B cell (primary cell): ENCODE measurements around the gene COL6A5. TPM values are rescaled to one million over a fixed set of nuclear protein-coding genes. Genes with fewer than 3 reads are reported as not detected.

Source experiments
- ATAC-seq: fragments of 200-7000 bp; cut with Tn5 transposase; one replicate; pipeline ENCODE4 v1.10.0; 2021; ENCODE audit warnings: low read depth, mild to moderate bottlenecking, moderate number of reproducible peaks, moderate library complexity
- CTCF ChIA-PET: fragments of 350-600 bp; sonication (Branson Sonifier 250); formaldehyde crosslinking; loops from one replicate; lab custom pipeline; 2021; ENCODE audit warnings: antibody characterized with exemption, inconsistent platforms; lab: Charles Lee
- POLR2A ChIA-PET: fragments of 350-600 bp; sonication (Branson Sonifier 250); formaldehyde crosslinking; loops from one replicate; lab custom pipeline; 2021; ENCODE audit warnings: antibody characterized with exemption; lab: Charles Lee
- DNase-seq: peaks from one replicate; pipeline ENCODE4 v3.0.0; 2013
- H2AFZ ChIP-seq: 2 replicates; pipeline ENCODE4 v1.6.1; 2012; ENCODE audit warnings: mild to moderate bottlenecking, low read depth, low read length; ENCODE audit not compliant: insufficient read depth, poor library complexity, severe bottlenecking
- H3K27ac ChIP-seq, 2 donors: 1 replicate in 1 of 2; 2 replicates in 1 of 2; pipeline ENCODE4 v1.5.1; 2012 to 2013; ENCODE audit warnings: low read length in 2 of 2, mild to moderate bottlenecking in 2 of 2, moderate library complexity in 1 of 2
- H3K27me3 ChIP-seq, 4 experiments: fragments of 200-600 bp in 1 of 4; sonication (generic) in 1 of 4; replicated peaks in 1 of 4; 1 replicate in 2 of 4; 2 replicates in 2 of 4; pipeline versions ENCODE4 v1.6.1 to v1.7.0; 2013 to 2016; ENCODE audit warnings: low read length in 3 of 4, mild to moderate bottlenecking in 2 of 4, mixed read lengths in 1 of 4, moderate library complexity in 1 of 4; ENCODE audit not compliant: insufficient read depth in 4 of 4, control insufficient read depth in 3 of 4; ENCODE audit errors: control extremely low read depth in 1 of 4
- H3K36me3 ChIP-seq, 2 experiments: replicated peaks in 1 of 2; 1 replicate in 1 of 2; 2 replicates in 1 of 2; pipeline versions ENCODE4 v1.6.1 to v1.7.1; 2013; ENCODE audit warnings: low read length in 1 of 2; ENCODE audit not compliant: insufficient read depth in 2 of 2, control insufficient read depth in 1 of 2; ENCODE audit errors: control extremely low read depth in 1 of 2, extremely low read depth in 1 of 2
- H3K4me1 ChIP-seq, 2 donors: fragments of 200-600 bp in 1 of 2; sonication (generic) in 1 of 2; 1 replicate in 1 of 2; 2 replicates in 1 of 2; pipeline versions ENCODE4 v1.5.1 to v1.6.1; 2013 to 2017; ENCODE audit warnings: low read length in 2 of 2; ENCODE audit not compliant: control insufficient read depth in 2 of 2, insufficient read depth in 2 of 2
- H3K4me2 ChIP-seq: replicated peaks from 2 replicates; pipeline ENCODE3; 2012; ENCODE audit warnings: mild to moderate bottlenecking, low read depth, low read length; ENCODE audit not compliant: poor library complexity, severe bottlenecking
- H3K4me3 ChIP-seq, 5 experiments: fragments of 200-600 bp in 1 of 5; sonication (generic) in 1 of 5; 1 replicate in 3 of 5; 2 replicates in 2 of 5; pipeline versions ENCODE4 v1.5.1 to v1.7.0; 2011 to 2016; ENCODE audit warnings: low read length in 4 of 5, mild to moderate bottlenecking in 4 of 5, low read depth in 2 of 5, control low read depth in 1 of 5, moderate library complexity in 1 of 5; ENCODE audit not compliant: insufficient read depth in 1 of 5; ENCODE audit errors: control extremely low read depth in 1 of 5, extremely low read depth in 1 of 5
- H3K79me2 ChIP-seq: fragments of 200-600 bp; sonication (generic); one replicate; pipeline ENCODE4 v1.6.0; 2016; ENCODE audit warnings: low read length; ENCODE audit not compliant: control insufficient read depth, insufficient read depth
- H3K9ac ChIP-seq: fragments of 200-600 bp; sonication (generic); 2 replicates; pipeline ENCODE4 v1.6.1; 2017; ENCODE audit warnings: mild to moderate bottlenecking, low read length, moderate library complexity
- H3K9me3 ChIP-seq, 3 donors: one replicate each; pipeline versions ENCODE4 v1.6.1 to v1.7.1; 2013; ENCODE audit warnings: low read length in 2 of 3; ENCODE audit not compliant: control insufficient read depth in 2 of 3, insufficient read depth in 1 of 3; ENCODE audit errors: control extremely low read depth in 1 of 3
- H4K20me1 ChIP-seq: 2 replicates; pipeline ENCODE4 v1.6.0; 2012; ENCODE audit warnings: mild to moderate bottlenecking, low read length; ENCODE audit not compliant: insufficient read depth, control insufficient read depth, poor library complexity, severe bottlenecking
- H3K27ac Mint-ChIP-seq: one replicate; pipeline ENCODE4 v1.8.0; 2021; ENCODE audit warnings: mixed read lengths
- H3K27me3 Mint-ChIP-seq: one replicate; pipeline ENCODE4 v1.8.0; 2021; ENCODE audit warnings: mixed read lengths
- H3K4me1 Mint-ChIP-seq: one replicate; pipeline ENCODE4 v1.8.0; 2021; ENCODE audit warnings: mixed read lengths
- H3K4me3 Mint-ChIP-seq: one replicate; pipeline ENCODE4 v1.8.0; 2021; ENCODE audit warnings: mixed read lengths
- H3K9me3 Mint-ChIP-seq: one replicate; pipeline ENCODE4 v1.8.0; 2022; ENCODE audit warnings: mixed read lengths; ENCODE audit not compliant: insufficient read depth
- CTCF ChIP-seq: fragments of 200-600 bp; IDR thresholded peaks from one replicate; pipeline ENCODE4 v1.8.0; 2022; ENCODE audit warnings: antibody characterized with exemption, mild to moderate bottlenecking
- EZH2 ChIP-seq: IDR thresholded peaks from 2 replicates; pipeline ENCODE4 v1.6.1; 2012; ENCODE audit warnings: borderline replicate concordance, low read depth, mild to moderate bottlenecking, moderate library complexity, low read length; ENCODE audit not compliant: insufficient read depth, poor library complexity, severe bottlenecking
- WGBS: methylation state at CpG from one replicate; pipeline ENCODE4 v1.1.5; 2013; ENCODE audit warnings: missing lambda C conversion rate; ENCODE audit not compliant: insufficient coverage; 5-methylcytosine and 5-hydroxymethylcytosine counted together
- intact Hi-C: fragments of 100-400 bp; cut with micrococcal nuclease; formaldehyde crosslinking; loops from one replicate; pipeline ENCODE4 v1.10.0; 2022
- polyA plus RNA-seq: library from polyadenylated mRNA; depleted of rRNA; stranded (reverse); fragments of >200 nt; gene quantifications from 2 replicates; pipeline ENCODE4 v1.2.3, GENCODE V29; 2012
- total RNA-seq, 2 donors: library from RNA; stranded (reverse); fragments of 120-200 nt in 1 of 2; gene quantifications; 1 replicate in 1 of 2; 2 replicates in 1 of 2; pipeline versions ENCODE4 v1.2.3 to v1.2.4, GENCODE V29; 2013 to 2022

COL6A5 gene
- total and polyA plus RNA-seq, 2 donors (not counting 1 experiment from before 2014, with no cell fraction given), result not detected

GRCh38 chr3:130480736-130481135, 135.3 kb downstream of the COL6A5 start:
- intact Hi-C loops, result no loop called here
- no peak overlapping the region for H3K4me3 Mint-ChIP-seq
- Histone ChIP-seq H3K79me2 (no peaks in the 10 kb centered on the region), H4K20me1 (no peaks in the 10 kb centered on the region), H3K4me3 (no peak overlapping the region), H3K27ac (no peak overlapping the region), H3K4me1 (no peaks in the 10 kb centered on the region), H3K9me3 (no peaks in the 10 kb centered on the region), H2AFZ (no peak overlapping the region), H3K9ac (no peak overlapping the region), H3K27me3 (no peaks in the 10 kb centered on the region), H3K36me3 (no peaks in the 10 kb centered on the region), H3K4me2 (no peak overlapping the region)
- H3K9me3 Mint-ChIP-seq, result peaks cover 2% of the 10 kb centered on the region
- no peak for ATAC-seq
- CTCF ChIA-PET, result no interaction called here
- H3K27ac Mint-ChIP-seq, result no peak overlapping the region
- no peak for DNase-seq
- WGBS, result 29% methylated on average over 1 of the region's 4 CpGs
- TF ChIP-seq CTCF, result no peak
- TF ChIP-seq EZH2, result no peak
- no peaks in the 10 kb centered on the region for H3K4me1 Mint-ChIP-seq
- H3K27me3 Mint-ChIP-seq, result peaks cover 4% of the 10 kb centered on the region
- POLR2A ChIA-PET, result no interaction called here

DNA sequence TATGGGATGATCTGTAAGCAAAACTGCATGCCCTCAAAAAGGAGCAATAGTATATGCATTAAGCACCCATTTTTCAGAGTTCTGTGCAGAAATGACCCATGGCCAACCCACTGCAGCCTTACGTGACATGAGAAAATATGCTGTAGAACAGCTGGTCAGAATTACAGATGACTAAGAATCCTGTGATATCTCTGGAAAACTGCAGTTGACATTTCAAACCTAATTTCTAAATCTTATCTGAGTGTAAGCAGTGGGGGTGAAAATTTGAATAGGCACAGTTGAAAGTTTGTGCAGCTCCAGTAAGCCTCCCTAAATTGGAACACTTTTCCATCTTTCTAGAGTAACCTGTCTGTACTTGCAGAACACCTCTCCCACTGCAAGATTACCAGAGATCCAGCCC, 142.8 kb downstream of the COL6A5 start:
- no peaks in the 10 kb centered on the region for H3K4me1 ChIP-seq
- H3K4me2 ChIP-seq, result no peak overlapping the region
- no peak overlapping the region for H3K9ac ChIP-seq
- ATAC-seq (no peak), DNase-seq (no peak)
- no peak overlapping the region for H3K27ac ChIP-seq
- CTCF ChIA-PET, result no interaction called here
- no peak overlapping the region for H3K4me3 Mint-ChIP-seq
- intact Hi-C loops, result no loop called here
- no peaks in the 10 kb centered on the region for H3K79me2 ChIP-seq
- no peaks in the 10 kb centered on the region for H3K36me3 ChIP-seq
- TF ChIP-seq EZH2 (no peak), CTCF (no peak)
- no peaks in the 10 kb centered on the region for H3K9me3 Mint-ChIP-seq
- H3K4me3 ChIP-seq, result no peak overlapping the region
- H4K20me1 ChIP-seq, result no peaks in the 10 kb centered on the region
- POLR2A ChIA-PET, result no interaction called here
- no peaks in the 10 kb centered on the region for H3K27me3 Mint-ChIP-seq
- no peaks in the 10 kb centered on the region for H3K4me1 Mint-ChIP-seq
- no peaks in the 10 kb centered on the region for H3K27me3 ChIP-seq
- WGBS, result 100% methylated on average over 1 of the region's 1 CpG
- H3K27ac Mint-ChIP-seq, result no peak overlapping the region
- peaks cover 0 to 2% (median 0%) of the 10 kb centered on the region in 3 donors for H3K9me3 ChIP-seq
- H2AFZ ChIP-seq, result no peak overlapping the region
